ENCODE measurements around the gene HLA-DPB1.
"Not testable (repeated sequence)": the region's sequence is repeated elsewhere in the genome, so short reads cannot be mapped to it uniquely, and the experiment has no call there.

The HLA-DPB1 gene

GRCh38 chr6:33072508-33073100 lies 3.2 kb upstream of the HLA-DPB1 start:
- no peak for DNase-seq

GRCh38 chr6:33073431-33073871 lies 2.3 kb upstream of the HLA-DPB1 start, which contains the start of gene HLA-DPA1:
Gene HLA-DPA1, minus strand, starts transcription at chr6:33073649.
- peak; percentile 62 to 70 for DNase-seq

- DNase-seq = no peak
Measured at GRCh38 chr6:33075208-33075567, 602 bp upstream of the HLA-DPB1 start.

GRCh38 chr6:33076406-33076934 lies 680 bp downstream of the HLA-DPB1 start:
- no peak for DNase-seq

- no peak for DNase-seq
Measured at GRCh38 chr6:33077908-33078307, 2.1 kb downstream of the HLA-DPB1 start.

- DNase-seq = no peak
Measured at GRCh38 chr6:33078442-33078841, 2.7 kb downstream of the HLA-DPB1 start.

- DNase-seq = no peak
Measured at GRCh38 chr6:33078919-33079521, 3.2 kb downstream of the HLA-DPB1 start.

GRCh38 chr6:33079580-33079979 lies 3.8 kb downstream of the HLA-DPB1 start:
- DNase-seq = no peak

- DNase-seq = no peak
Measured at GRCh38 chr6:33080127-33081089, 4.6 kb downstream of the HLA-DPB1 start.

- no peak for DNase-seq
Measured at GRCh38 chr6:33081098-33081824, 5.5 kb downstream of the HLA-DPB1 start.

GRCh38 chr6:33082702-33083101 lies 6.9 kb downstream of the HLA-DPB1 start:
- peak; percentile 59 to 67 for DNase-seq

GRCh38 chr6:33085627-33086026 lies 9.8 kb downstream of the HLA-DPB1 start:
- DNase-seq = no peak

GRCh38 chr6:33088258-33088930 lies 12.6 kb downstream of the HLA-DPB1 start:
- DNase-seq = no peak

- DNase-seq = no peak
Measured at GRCh38 chr6:33088931-33089620, 13.3 kb downstream of the HLA-DPB1 start.

- DNase-seq = peak; percentile 17 to 44
Measured at GRCh38 chr6:33091957-33092356, 16.2 kb downstream of the HLA-DPB1 start.

- DNase-seq = no peak
Measured at GRCh38 chr6:33092385-33092784, 16.6 kb downstream of the HLA-DPB1 start.

- DNase-seq = no peak
Measured at GRCh38 chr6:33093855-33094254, 18.1 kb downstream of the HLA-DPB1 start.

- DNase-seq = no peak
Measured at GRCh38 chr6:33095681-33096080, 19.9 kb downstream of the HLA-DPB1 start.

- not testable (repeated sequence) for DNase-seq
Measured at GRCh38 chr6:33101121-33101737, 25.4 kb downstream of the HLA-DPB1 start.

- no peak for DNase-seq
Measured at GRCh38 chr6:33103776-33104175, 28.0 kb downstream of the HLA-DPB1 start.

GRCh38 chr6:33104887-33105286 lies 29.1 kb downstream of the HLA-DPB1 start:
- peak in 1 of 2 experiments; percentile 4 for DNase-seq
